HFF-Myc (cell line): ENCODE measurements around the gene MDFIC2.
"Not testable (repeated sequence)": the region's sequence is repeated elsewhere in the genome, so short reads cannot be mapped to it uniquely, and the experiment has no call there.

ENCODE experiments used
- DNase-seq: peaks from one replicate; pipeline ENCODE4 v3.0.0-alpha.2; 2011; ENCODE audit warnings: low read depth; ENCODE audit errors: extremely low read depth
- H3K4me3 ChIP-seq: replicated peaks from 2 replicates; pipeline ENCODE4 v1.5.1; 2011; ENCODE audit warnings: low read depth, mild to moderate bottlenecking, control low read depth, low read length
- TF ChIP-seq, protein P1 (sequence below): IDR thresholded peaks from 2 replicates; pipeline ENCODE4 v1.5.1; 2012; ENCODE audit warnings: mild to moderate bottlenecking, low read depth, low read length, control low read depth; ENCODE audit errors: missing control alignments

MDFIC2 gene

DNA sequence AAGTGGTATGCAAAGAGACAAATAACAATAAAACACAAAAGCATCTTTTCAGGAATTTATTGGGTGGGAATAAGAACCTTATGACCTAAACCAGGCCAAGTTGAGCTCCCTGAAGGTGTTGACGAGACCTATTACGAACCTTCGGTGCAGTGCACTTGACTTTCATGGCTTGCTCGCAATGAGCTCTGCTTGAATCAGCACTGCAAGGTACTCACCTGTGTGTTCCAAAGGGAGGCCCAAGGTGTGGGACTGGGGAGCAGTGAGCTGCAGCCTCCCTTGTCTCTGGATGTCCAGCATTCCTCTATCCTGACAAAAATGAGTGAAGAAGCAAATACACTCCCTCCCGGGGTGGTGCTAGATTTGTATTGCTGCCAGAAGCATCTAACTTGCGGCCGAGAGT is at the start of gene MDFIC2:
Gene MDFIC2, minus strand, starts transcription at position 303 of the 400 bp plus-strand sequence. CDS start 665 bp downstream, outside the sequence.
- TF ChIP-seq, protein P1, sequence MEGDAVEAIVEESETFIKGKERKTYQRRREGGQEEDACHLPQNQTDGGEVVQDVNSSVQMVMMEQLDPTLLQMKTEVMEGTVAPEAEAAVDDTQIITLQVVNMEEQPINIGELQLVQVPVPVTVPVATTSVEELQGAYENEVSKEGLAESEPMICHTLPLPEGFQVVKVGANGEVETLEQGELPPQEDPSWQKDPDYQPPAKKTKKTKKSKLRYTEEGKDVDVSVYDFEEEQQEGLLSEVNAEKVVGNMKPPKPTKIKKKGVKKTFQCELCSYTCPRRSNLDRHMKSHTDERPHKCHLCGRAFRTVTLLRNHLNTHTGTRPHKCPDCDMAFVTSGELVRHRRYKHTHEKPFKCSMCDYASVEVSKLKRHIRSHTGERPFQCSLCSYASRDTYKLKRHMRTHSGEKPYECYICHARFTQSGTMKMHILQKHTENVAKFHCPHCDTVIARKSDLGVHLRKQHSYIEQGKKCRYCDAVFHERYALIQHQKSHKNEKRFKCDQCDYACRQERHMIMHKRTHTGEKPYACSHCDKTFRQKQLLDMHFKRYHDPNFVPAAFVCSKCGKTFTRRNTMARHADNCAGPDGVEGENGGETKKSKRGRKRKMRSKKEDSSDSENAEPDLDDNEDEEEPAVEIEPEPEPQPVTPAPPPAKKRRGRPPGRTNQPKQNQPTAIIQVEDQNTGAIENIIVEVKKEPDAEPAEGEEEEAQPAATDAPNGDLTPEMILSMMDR, result no peak
- H3K4me3 ChIP-seq, result no peak within 1 kb of the TSS
- no peak for DNase-seq

DNA sequence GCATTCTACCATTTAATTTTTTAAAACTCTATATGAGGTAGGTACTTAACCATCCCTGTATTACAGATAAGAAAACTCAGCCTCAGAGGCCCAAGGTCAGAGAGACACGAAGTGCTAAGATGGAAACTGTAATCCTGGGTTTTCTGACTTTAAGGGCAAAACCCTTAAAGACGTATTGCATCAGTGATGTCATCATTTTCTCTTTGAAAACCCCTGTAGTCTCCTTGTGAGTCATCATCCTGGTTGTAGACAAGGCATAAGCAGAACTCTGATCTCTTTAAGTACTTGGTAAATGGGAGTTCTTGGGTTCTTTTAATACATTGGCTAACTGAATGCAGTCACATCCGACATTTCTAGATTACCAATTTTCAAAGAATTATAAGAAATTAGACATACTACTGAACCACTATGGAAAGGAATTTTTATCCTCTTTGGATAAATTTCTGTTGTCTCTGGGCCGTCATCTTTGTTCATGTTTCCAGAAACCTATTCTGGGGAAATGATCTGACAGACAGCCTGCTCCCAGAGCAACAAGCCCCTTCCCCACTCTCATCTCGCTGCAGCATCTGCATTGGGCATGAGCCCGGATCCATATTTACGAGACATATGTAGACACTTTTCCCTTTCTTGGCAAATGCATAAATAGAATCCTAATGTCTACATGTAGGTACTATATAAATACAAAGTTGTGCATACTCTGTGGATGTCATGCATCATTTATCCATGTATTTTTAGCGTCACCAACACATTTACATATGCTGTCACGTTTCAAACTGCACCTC is 48.7 kb upstream of the MDFIC2 start:
- TF ChIP-seq, protein P1, result no peak
- H3K4me3 ChIP-seq, result no peak overlapping the region
- no peak for DNase-seq

DNA sequence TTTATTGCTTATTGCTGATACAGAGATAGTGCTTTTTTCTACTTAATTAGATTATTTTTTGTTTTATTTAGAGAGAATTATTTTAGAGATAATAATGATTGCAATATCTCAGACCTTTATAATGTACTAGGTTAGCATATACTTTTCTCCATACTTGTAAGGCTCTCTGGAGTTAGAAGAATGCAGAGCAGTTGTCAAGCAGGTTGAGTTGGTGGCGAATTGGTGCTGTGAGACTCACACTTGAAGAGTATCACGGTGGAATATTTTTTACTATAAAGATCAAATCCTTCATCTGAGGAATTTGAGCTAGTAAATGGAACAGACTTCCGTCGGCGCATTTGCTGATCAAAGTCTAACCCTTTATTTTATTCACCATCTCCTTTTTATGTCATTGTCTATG is 47.3 kb upstream of the MDFIC2 start:
- DNase-seq, result no peak
- no peak overlapping the region for H3K4me3 ChIP-seq
- TF ChIP-seq, protein P1, result no peak

DNA sequence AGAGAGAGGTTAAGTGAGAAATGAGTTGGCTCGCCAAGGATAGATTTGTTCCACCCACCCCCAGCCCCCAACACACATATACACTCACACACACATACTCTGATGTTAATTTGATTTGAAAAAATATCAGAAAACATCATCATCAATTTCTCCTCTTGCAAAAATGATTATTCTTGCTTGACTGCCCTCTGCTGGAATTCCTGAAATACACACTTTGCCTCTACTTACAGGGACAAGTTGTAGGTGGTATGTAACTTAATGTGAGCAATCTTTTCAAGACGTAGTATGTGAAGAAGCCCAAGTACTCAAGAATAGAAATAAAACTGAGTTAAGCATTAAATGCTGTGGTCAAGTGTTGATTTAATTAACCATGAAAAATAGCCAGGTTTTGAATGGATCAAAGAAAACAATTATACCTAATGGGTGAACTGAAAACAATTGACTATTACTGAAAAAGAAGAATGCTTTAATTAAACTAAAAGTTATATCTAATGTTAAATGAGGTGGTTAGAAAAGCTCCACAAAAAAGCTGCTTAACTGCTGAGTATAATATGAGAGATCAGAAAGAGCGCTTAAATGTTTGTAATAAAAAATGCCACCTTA is 46.6 kb upstream of the MDFIC2 start:
- no peak overlapping the region for H3K4me3 ChIP-seq
- DNase-seq, result peak; percentile 12
- TF ChIP-seq, protein P1, result peak; percentile 48

DNA sequence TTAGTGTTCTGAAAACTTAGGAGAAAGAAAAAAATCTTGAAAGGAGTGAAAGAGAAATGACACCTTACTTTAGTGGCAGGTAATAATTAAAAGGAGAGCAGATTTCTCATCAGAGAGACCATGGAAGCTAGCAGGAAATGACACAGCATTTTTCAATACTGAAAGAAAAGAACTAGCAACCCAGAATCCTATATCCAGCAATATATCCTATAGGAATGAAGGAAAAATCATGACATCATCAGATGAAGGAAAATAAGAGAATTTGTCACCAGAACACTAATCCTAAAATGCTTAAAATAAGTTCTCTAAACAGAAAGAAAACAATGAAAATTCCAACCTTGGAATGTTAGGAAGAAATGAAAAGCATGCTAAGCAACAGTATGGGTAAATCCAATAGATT is 39.8 kb upstream of the MDFIC2 start:
- DNase-seq, result no peak
- no peak overlapping the region for H3K4me3 ChIP-seq
- TF ChIP-seq, protein P1, result no peak

DNA sequence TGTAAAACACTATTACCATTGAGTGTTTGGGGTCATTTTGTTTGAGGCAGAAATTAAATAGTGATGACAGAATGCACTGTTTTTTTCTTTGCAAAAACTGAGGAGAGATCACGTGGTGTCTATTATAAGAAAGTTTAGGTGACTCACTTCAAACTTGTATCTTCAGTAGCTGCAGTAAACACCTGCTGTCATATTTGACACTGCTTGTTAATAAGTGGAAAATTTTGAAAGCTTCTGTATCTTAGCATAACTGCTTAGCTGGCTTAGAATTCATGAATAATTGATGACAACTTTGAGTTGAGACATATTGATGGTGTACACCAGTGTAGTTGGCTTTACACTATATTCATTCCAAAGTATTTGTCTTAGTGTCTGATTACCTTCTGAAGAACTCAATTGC is 29.7 kb upstream of the MDFIC2 start:
- DNase-seq, result no peak
- no peak overlapping the region for H3K4me3 ChIP-seq
- TF ChIP-seq, protein P1, result no peak

DNA sequence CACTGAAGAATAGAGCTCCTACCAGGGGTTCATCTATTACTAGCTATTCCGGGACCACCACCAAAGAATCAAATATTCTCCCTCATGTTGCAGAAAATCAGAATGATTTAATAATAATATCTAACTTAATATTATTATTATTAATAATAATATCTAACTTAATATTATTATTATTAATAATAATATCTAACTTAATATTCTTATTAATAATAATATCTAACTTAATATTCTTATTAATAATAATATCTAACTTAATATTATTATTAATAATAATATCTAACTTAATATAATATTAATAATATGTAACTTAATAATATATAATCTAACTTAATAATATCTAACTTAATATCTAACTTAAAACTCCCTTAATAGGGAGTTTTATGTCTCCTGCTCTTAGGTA is 24.4 kb upstream of the MDFIC2 start:
- not testable (repeated sequence) for H3K4me3 ChIP-seq, DNase-seq
